CD4-positive, alpha-beta T cell treated with Interferon gamma for 1 hour (primary cell): ENCODE data around the gene C1orf74.
"Not testable (repeated sequence)": the region's sequence is repeated elsewhere in the genome, so short reads cannot be mapped to it uniquely, and the experiment has no call there.

Source experiments
- DNase-seq: peaks from one replicate; pipeline ENCODE4 v3.0.0-alpha.2; 2020

C1orf74 gene

GRCh38 chr1:209805341-209805781, 21.0 kb upstream of the C1orf74 start:
- DNase-seq: no peak

GRCh38 chr1:209803568-209803967, 19.2 kb upstream of the C1orf74 start:
- DNase-seq: no peak

- DNase-seq: no peak
Observed at GRCh38 chr1:209802780-209803152, 18.4 kb upstream of the C1orf74 start.

- no peak for DNase-seq
Observed at GRCh38 chr1:209802117-209802779, 17.9 kb upstream of the C1orf74 start.

GRCh38 chr1:209800984-209801834, 16.9 kb upstream of the C1orf74 start:
- DNase-seq: no peak

DNA sequence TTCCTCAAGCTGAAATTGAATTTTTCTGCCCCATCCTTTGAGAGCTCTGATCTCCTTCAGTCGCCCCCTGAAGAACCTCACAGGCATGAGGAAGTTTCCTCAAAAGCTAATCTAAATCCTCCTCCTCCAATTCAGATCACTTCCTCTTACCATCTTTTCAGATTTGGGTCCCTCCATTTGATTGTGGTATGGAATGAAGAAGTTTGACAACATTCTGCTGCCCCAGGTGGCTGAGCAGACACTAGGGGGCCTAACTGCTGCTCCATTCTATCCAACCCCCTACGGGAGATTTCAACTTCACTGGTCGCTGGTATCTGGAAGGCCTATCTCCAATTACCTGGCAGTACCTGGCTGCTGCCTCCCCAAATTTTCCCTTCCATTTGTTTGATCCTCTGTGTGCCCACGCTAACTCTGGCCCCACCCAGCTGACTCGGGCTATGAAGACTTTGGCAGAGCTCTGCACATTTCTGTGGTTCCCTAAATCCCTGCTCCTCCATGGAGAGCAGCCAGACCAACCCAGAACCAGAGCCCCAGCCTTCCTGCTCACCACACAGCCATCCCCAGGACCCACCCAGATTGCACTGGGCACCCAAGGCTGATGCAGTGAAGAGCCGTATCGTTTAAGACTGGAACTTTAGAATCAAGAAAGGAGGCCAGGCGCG, 13.8 kb upstream of the C1orf74 start:
- DNase-seq: no peak

GRCh38 chr1:209793711-209794110, 9.4 kb upstream of the C1orf74 start:
- DNase-seq: not testable (repeated sequence)

GRCh38 chr1:209791920-209792319, 7.6 kb upstream of the C1orf74 start:
- no peak for DNase-seq

GRCh38 chr1:209790286-209791193, 6.2 kb upstream of the C1orf74 start:
- no peak for DNase-seq

- DNase-seq: no peak
Observed at GRCh38 chr1:209789245-209789644, 4.9 kb upstream of the C1orf74 start.

DNA sequence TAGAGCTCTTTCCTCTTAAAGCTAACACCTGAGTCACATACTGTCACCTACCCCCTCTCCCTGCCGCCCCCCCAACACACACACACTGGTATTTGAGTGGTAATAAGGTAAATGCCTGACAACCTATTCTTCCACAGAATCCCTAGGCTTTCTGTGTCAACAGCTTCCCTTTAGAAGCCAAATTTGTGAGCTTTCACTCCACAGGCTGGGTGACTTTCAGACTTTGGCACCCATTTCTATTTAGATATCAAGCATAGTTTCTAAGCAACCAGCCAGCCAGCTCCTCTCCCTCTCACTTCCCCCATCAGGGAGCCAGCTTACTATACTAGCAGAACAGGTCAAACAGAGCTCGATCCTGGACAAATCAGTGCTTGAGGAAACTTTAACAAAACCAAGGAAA, 3.2 kb upstream of the C1orf74 start:
- DNase-seq: no peak

DNA sequence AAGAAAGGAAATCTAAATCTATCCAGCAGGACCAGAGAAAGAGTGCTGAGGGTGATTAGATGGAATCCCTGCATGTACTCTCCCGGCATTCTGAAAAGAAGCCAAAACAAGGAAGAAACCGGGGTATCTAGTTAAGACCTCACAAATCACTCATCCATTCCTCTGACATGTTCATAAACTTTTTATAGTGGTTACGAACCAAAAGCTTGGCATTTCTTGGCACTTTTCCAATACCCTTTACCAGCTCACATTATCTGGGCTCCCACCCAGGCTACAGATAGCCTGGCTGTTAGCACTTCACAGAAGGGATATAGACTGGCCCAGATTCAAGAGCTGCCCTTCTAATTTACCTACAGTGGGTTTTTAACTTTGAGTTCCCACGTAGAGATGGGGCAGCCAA, 1.8 kb upstream of the C1orf74 start:
- no peak for DNase-seq

- no peak for DNase-seq
Observed at GRCh38 chr1:209785592-209785991, 1.2 kb upstream of the C1orf74 start.

DNA sequence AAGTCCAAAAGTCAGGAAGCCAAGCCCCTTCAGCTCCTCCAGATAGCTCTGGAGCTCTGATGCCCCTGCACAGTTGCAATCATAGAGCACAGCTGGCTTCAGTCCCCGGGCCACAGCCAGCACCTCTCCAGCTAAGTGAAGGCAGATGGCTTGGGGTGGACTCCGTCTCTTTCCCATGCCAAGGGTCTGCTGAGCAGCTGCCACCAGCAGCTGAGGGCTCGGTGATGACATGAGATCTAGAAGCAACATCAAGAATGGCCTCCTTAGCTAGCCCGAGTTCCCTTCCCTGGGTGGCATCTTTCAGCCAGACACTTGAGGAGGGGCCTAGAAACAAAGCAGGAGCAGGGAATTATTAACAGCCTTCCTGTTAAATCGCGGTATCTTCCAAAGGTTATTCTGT, 973 bp downstream of the C1orf74 start:
- DNase-seq: no peak

DNA sequence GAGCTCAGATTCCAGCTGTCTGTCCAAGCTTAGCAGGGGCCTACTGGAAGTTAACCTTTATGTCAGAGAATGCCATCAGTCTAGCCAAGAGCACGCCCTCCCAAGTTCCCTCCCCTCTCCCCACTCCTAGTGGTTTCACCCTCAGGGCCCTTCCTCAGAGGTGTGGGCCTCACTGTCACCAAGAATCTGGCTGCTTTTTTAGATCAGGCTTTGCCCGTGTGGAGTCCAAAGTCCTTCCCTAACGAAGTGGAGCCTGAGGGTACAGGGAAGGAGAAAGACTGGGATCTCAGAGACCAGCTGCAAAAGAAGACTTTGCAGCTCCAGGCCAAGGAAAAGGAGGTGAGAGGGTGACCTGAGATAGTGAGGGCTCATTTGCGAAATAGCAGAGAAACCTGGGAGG, 4.1 kb downstream of the C1orf74 start:
- DNase-seq: no peak

DNA sequence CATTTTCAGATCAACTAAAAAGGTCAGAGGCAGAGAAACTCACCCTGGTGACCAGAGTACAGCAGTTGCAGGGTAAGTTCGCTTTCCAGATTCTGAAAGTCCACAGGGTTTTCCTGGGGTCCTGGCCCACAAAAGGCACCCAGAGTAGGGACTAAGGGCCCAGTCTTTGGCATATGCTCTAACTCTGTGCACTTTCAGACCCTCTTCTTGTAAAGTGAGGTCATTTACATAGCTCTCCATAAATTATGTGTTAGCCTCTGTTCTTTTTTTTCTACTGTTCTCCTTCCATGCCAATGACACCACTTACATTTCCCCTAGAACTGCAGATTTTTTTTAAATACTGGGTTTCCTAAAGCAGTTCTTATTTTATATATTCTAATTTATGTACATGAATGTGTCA, 6.3 kb downstream of the C1orf74 start:
- DNase-seq: no peak

- no peak for DNase-seq
Observed at GRCh38 chr1:209777587-209777986, 6.8 kb downstream of the C1orf74 start.

GRCh38 chr1:209775678-209776077, 8.7 kb downstream of the C1orf74 start:
- DNase-seq: no peak

DNA sequence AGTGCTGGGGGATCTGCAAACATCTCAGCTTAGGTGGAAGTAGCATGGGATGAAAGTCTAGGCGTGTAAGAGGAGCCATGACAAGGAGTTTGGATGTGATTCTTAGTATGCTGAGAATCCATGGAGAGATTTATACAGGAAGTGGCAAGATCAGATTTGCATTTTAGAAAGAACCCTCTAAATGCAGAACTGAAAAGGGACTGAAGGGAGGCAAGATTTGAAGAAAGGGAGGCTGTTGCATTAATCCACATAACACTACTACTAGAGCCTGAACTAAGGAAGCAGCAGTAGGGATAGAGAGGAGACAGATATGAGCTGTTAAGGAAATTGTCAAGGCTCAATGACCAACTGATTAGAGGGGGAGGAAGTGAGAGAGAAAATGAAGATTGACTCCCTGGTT, 9.8 kb downstream of the C1orf74 start:
- DNase-seq: no peak

DNA sequence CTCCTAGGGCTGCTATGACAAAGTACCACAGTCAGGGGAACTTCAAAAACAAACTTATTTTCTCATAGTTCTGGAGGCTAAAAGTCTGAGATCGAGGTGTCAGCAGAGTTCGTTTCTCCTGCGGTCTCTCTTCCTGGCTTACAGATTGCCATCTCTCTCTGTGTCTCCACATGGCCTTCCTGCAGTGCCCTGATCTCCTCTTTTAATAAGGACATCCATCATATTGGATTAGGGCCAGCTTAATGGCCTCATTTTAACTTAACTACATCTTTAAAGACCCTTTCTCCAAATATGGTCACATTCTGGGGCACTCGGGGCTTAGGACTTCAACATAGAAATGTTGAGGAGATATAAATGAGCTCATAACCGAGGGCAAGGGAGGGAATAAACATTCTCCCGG, 12.2 kb downstream of the C1orf74 start:
- no peak for DNase-seq

- DNase-seq: no peak
Observed at GRCh38 chr1:209770636-209771415, 13.5 kb downstream of the C1orf74 start.

DNA sequence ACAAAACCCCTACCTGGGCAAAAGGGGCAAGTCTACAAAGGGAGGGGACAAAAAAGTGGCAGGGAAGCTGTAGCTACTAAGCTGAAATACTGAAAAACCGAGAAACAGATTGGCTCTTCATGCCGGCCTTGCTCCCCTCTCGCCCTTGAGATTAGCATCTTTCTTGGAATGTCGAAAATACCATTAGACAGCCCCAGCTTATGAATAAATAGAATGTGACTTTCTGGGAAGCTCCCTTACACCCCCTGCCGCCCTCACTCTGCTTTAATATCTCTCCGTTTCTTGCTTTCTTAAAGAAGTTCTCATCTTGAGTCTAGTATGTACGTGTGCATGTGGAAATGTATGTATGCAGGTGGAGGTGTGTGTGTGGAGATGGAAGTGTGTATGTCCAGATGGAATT, 14.4 kb downstream of the C1orf74 start:
- no peak for DNase-seq
